GM18511 (cell line): ENCODE data around the gene GBGT1.
A peak's percentile ranks its signal among the peaks of the same experiment; 100 is the strongest.

Experiments
- ATAC-seq: cut with Tn5 transposase; IDR thresholded peaks from one replicate; pipeline ENCODE4 v1.9.1; 2021; ENCODE audit warnings: mild to moderate bottlenecking, moderate library complexity; ENCODE audit not compliant: unreplicated experiment

The GBGT1 gene

GRCh38 chr9:133144904-133145851 is 18.5 kb downstream of the GBGT1 start:
- ATAC-seq: no peak

GRCh38 chr9:133144142-133144903 is 19.4 kb downstream of the GBGT1 start:
- peak; percentile 59 for ATAC-seq

- ATAC-seq: no peak
Observed at GRCh38 chr9:133143639-133144141, 20.0 kb downstream of the GBGT1 start.

GRCh38 chr9:133142684-133143622 is 20.8 kb downstream of the GBGT1 start:
- ATAC-seq: no peak

GRCh38 chr9:133141833-133142595 is 21.7 kb downstream of the GBGT1 start:
- no peak for ATAC-seq

- no peak for ATAC-seq
Observed at GRCh38 chr9:133140606-133141005, 23.1 kb downstream of the GBGT1 start.

GRCh38 chr9:133140174-133140505 is 23.6 kb downstream of the GBGT1 start:
- ATAC-seq: no peak

- no peak for ATAC-seq
Observed at GRCh38 chr9:133139246-133140173, 24.2 kb downstream of the GBGT1 start.

GRCh38 chr9:133137451-133138231 is 26.1 kb downstream of the GBGT1 start:
- ATAC-seq: no peak

GRCh38 chr9:133135146-133135745 is 28.5 kb downstream of the GBGT1 start:
- no peak for ATAC-seq

GRCh38 chr9:133134388-133135145 is 29.1 kb downstream of the GBGT1 start:
- ATAC-seq: no peak

- ATAC-seq: peak; percentile 88
Observed at GRCh38 chr9:133133681-133134387, 29.9 kb downstream of the GBGT1 start.

GRCh38 chr9:133132174-133132573 is 31.5 kb downstream of the GBGT1 start:
- no peak for ATAC-seq

- ATAC-seq: no peak
Observed at GRCh38 chr9:133131506-133131905, 32.2 kb downstream of the GBGT1 start.

GRCh38 chr9:133130685-133131244 is 32.9 kb downstream of the GBGT1 start:
- ATAC-seq: peak; percentile 61
